ES-I3 (cell line): ENCODE results near the gene LTF.

Source experiments
- H3K36me3 ChIP-seq: 2 replicates; pipeline ENCODE4 v1.6.1; 2013; ENCODE audit warnings: mild to moderate bottlenecking, low read length, control low read depth, moderate library complexity; ENCODE audit not compliant: insufficient read depth
- H3K4me1 ChIP-seq: 2 replicates; pipeline ENCODE4 v1.6.1; 2013; ENCODE audit warnings: mild to moderate bottlenecking, control low read depth, low read length; ENCODE audit not compliant: insufficient read depth
- H3K9ac ChIP-seq: 2 replicates; pipeline ENCODE4 v1.6.1; 2013; ENCODE audit warnings: low read depth, mild to moderate bottlenecking, low read length, moderate library complexity
- H3K9me3 ChIP-seq: 2 replicates; pipeline ENCODE4 v1.6.1; 2013; ENCODE audit warnings: mild to moderate bottlenecking, low read length, moderate library complexity; ENCODE audit not compliant: control insufficient read depth, insufficient read depth

LTF gene

GRCh38 chr3:46483825-46484224 lies 19.1 kb upstream of the LTF start:
- Histone ChIP-seq H3K9me3 (no peaks in the 10 kb centered on the region), H3K36me3 (no peaks in the 10 kb centered on the region), H3K9ac (no peak overlapping the region), H3K4me1 (peaks cover 4% of the 10 kb centered on the region; the same call in 1 of the 2 replicates)

- Histone ChIP-seq H3K9ac (no peak overlapping the region), H3K4me1 (peaks cover 4% of the 10 kb centered on the region; the same call in 1 of the 2 replicates), H3K9me3 (no peaks in the 10 kb centered on the region), H3K36me3 (no peaks in the 10 kb centered on the region)
Measured at GRCh38 chr3:46482632-46483350, 18.1 kb upstream of the LTF start.

- Histone ChIP-seq H3K9ac (no peak overlapping the region), H3K36me3 (no peaks in the 10 kb centered on the region), H3K9me3 (no peaks in the 10 kb centered on the region), H3K4me1 (peaks cover 4% of the 10 kb centered on the region; the same call in 1 of the 2 replicates)
Measured at GRCh38 chr3:46481636-46482035, 16.9 kb upstream of the LTF start.

- no peaks in the 10 kb centered on the region for H3K9me3 ChIP-seq
- H3K9ac ChIP-seq, result no peak overlapping the region
- peaks cover 4% of the 10 kb centered on the region; the same call in 1 of the 2 replicates for H3K4me1 ChIP-seq
- H3K36me3 ChIP-seq, result no peaks in the 10 kb centered on the region
Measured at GRCh38 chr3:46480491-46481195, 15.9 kb upstream of the LTF start.

GRCh38 chr3:46479696-46480095 lies 15.0 kb upstream of the LTF start:
- Histone ChIP-seq H3K36me3 (no peaks in the 10 kb centered on the region), H3K9me3 (no peaks in the 10 kb centered on the region; the same call in 1 of the 2 replicates), H3K9ac (no peak overlapping the region), H3K4me1 (peaks cover 4% of the 10 kb centered on the region; the same call in 1 of the 2 replicates)

- no peaks in the 10 kb centered on the region for H3K36me3 ChIP-seq
- no peak overlapping the region for H3K9ac ChIP-seq
- no peaks in the 10 kb centered on the region; the same call in 1 of the 2 replicates for H3K9me3 ChIP-seq
- peaks cover 4% of the 10 kb centered on the region; the same call in 1 of the 2 replicates for H3K4me1 ChIP-seq
Measured at GRCh38 chr3:46479021-46479420, 14.3 kb upstream of the LTF start.

- Histone ChIP-seq H3K4me1 (peaks cover 4% of the 10 kb centered on the region; the same call in 1 of the 2 replicates), H3K9ac (no peak overlapping the region), H3K9me3 (no peaks in the 10 kb centered on the region; the same call in 1 of the 2 replicates), H3K36me3 (no peaks in the 10 kb centered on the region)
Measured at GRCh38 chr3:46478341-46478740, 13.6 kb upstream of the LTF start.

GRCh38 chr3:46477756-46478155 lies 13.1 kb upstream of the LTF start:
- no peaks in the 10 kb centered on the region; the same call in 1 of the 2 replicates for H3K9me3 ChIP-seq
- no peak overlapping the region for H3K9ac ChIP-seq
- H3K36me3 ChIP-seq, result no peaks in the 10 kb centered on the region
- no peaks in the 10 kb centered on the region for H3K4me1 ChIP-seq

- no peaks in the 10 kb centered on the region for H3K36me3 ChIP-seq
- no peaks in the 10 kb centered on the region for H3K4me1 ChIP-seq
- H3K9me3 ChIP-seq, result no peaks in the 10 kb centered on the region; the same call in 1 of the 2 replicates
- no peak overlapping the region for H3K9ac ChIP-seq
Measured at GRCh38 chr3:46477145-46477544, 12.4 kb upstream of the LTF start.

GRCh38 chr3:46472736-46473135 lies 8.0 kb upstream of the LTF start:
- Histone ChIP-seq H3K9me3 (no peaks in the 10 kb centered on the region; the same call in 1 of the 2 replicates), H3K9ac (no peak overlapping the region), H3K36me3 (no peaks in the 10 kb centered on the region), H3K4me1 (no peaks in the 10 kb centered on the region)

GRCh38 chr3:46471371-46471914 lies 6.7 kb upstream of the LTF start:
- Histone ChIP-seq H3K9ac (no peak overlapping the region), H3K36me3 (no peaks in the 10 kb centered on the region), H3K4me1 (no peaks in the 10 kb centered on the region), H3K9me3 (no peaks in the 10 kb centered on the region; the same call in 1 of the 2 replicates)

GRCh38 chr3:46470831-46471230 lies 6.1 kb upstream of the LTF start:
- no peak overlapping the region for H3K9ac ChIP-seq
- no peaks in the 10 kb centered on the region for H3K4me1 ChIP-seq
- no peaks in the 10 kb centered on the region for H3K36me3 ChIP-seq
- H3K9me3 ChIP-seq, result no peaks in the 10 kb centered on the region; the same call in 1 of the 2 replicates

GRCh38 chr3:46469680-46470357 lies 5.1 kb upstream of the LTF start:
- Histone ChIP-seq H3K36me3 (no peaks in the 10 kb centered on the region), H3K4me1 (peaks cover 3% of the 10 kb centered on the region; the same call in 1 of the 2 replicates), H3K9me3 (no peaks in the 10 kb centered on the region; the same call in 1 of the 2 replicates), H3K9ac (no peak overlapping the region)
